Stomach (tissue), 9 donors: ENCODE results near the gene TESK1. TPM values are rescaled to one million over a fixed set of nuclear protein-coding genes. Genes with fewer than 3 reads are reported as not detected.

Source experiments
- DNase-seq, 2 donors: peaks; one replicate each; pipeline versions ENCODE4 v3.0.0 to v3.0.0-alpha.2; 2013 to 2019
- H3K27ac ChIP-seq, 5 donors: fragments of 200-600 bp in 4 of 5; sonication (generic) in 4 of 5; one replicate each; pipeline ENCODE4 v1.5.1; 2013 to 2019; ENCODE audit warnings: mild to moderate bottlenecking in 1 of 5, moderate library complexity in 1 of 5
- H3K27me3 ChIP-seq, 3 donors: fragments of 200-600 bp; sonication (generic); one replicate each; pipeline ENCODE4 v1.5.1; 2017 to 2019; ENCODE audit warnings: mixed run types in 1 of 3
- H3K36me3 ChIP-seq, 4 donors: fragments of 200-600 bp; sonication (generic); 1 replicate in 3 of 4; 2 replicates in 1 of 4; pipeline ENCODE4 v1.5.1; 2016 to 2019
- H3K4me1 ChIP-seq, 4 donors: fragments of 200-600 bp; sonication (generic); one replicate each; pipeline ENCODE4 v1.5.1; 2016 to 2019
- H3K4me3 ChIP-seq, 4 donors: fragments of 200-600 bp; sonication (generic) in 3 of 4; one replicate each; pipeline ENCODE4 v1.5.1; 2016 to 2019; ENCODE audit warnings: mild to moderate bottlenecking in 1 of 4
- H3K9me3 ChIP-seq, 4 donors: fragments of 200-600 bp; sonication (generic); one replicate each; pipeline ENCODE4 v1.5.1; 2016 to 2019
- EP300 ChIP-seq: sonication (generic); formaldehyde crosslinking; IDR thresholded peaks from one replicate; pipeline ENCODE4 v1.6.1; 2017; ENCODE audit warnings: antibody characterized with exemption
- POLR2A ChIP-seq, 4 donors: fragments of 450-650 bp; IDR thresholded peaks; one replicate each; pipeline ENCODE4 v1.6.1; 2016; ENCODE audit warnings: antibody characterized with exemption in 4 of 4, control low read depth in 2 of 4, mild to moderate bottlenecking in 1 of 4, moderate library complexity in 1 of 4
- POLR2AphosphoS5 ChIP-seq, 3 donors: sonication (generic); formaldehyde crosslinking; IDR thresholded peaks; one replicate each; pipeline ENCODE4 v1.6.1; 2016; ENCODE audit warnings: antibody characterized with exemption in 3 of 3
- WGBS, 5 donors: extraction: QIAGEN DNeasy Blood & Tissue Kit in 3 of 5; methylation state at CpG; one replicate each; pipeline versions ENCODE4 v1.1.5 to v1.1.7; 2013 to 2018; 5-methylcytosine and 5-hydroxymethylcytosine counted together
- intact Hi-C: fragments of 100-400 bp; cut with DNase I; formaldehyde crosslinking; loops from one replicate; pipeline ENCODE4 v1.15.1; 2023; ENCODE audit warnings: low total_unique reads
- polyA plus RNA-seq, 3 donors: library from polyadenylated mRNA; stranded (reverse); fragments of 200-250 nt; gene quantifications; one replicate each; pipeline ENCODE4 v1.2.3, GENCODE V29; 2013
- total RNA-seq, 5 donors: library from RNA; depleted of rRNA; stranded (reverse); fragments of >200 nt; gene quantifications; one replicate each; pipeline versions ENCODE4 v1.1.0 to v1.2.3, GENCODE V29; 2014 to 2016
- TF ChIP-seq, protein P1 (sequence below), 7 experiments: fragments of 450-650 bp in 4 of 7; fragments of 200-600 bp in 3 of 7; sonication (generic) in 3 of 7; IDR thresholded peaks; one replicate each; pipeline ENCODE4 v1.5.1; 2016 to 2019; ENCODE audit warnings: antibody characterized with exemption in 7 of 7, control low read depth in 2 of 7, mild to moderate bottlenecking in 1 of 7
- donor health status: healthy with polysubstance abuse.
- donor health status: Bipolar disorder and iron deficiency.
- donor health status: healthy.

TESK1 gene
- total and polyA plus RNA-seq, 8 donors, result 11.9 to 56.8 (median 31.1) TPM

- no peaks in the 10 kb centered on the region for H3K27me3 ChIP-seq
- intact Hi-C loops, result no loop called here
- 77 to 89% (median 87%) methylated on average over 12 to 14 of the region's 14 CpGs for WGBS, 5 donors
- no peaks in the 10 kb centered on the region for H3K36me3 ChIP-seq
- DNase-seq, result no peak
- no peak for TF ChIP-seq POLR2A (IDR thresholded peaks at IDR 0.05)
- TF ChIP-seq POLR2AphosphoS5 (IDR thresholded peaks at IDR 0.05), result no peak
- TF ChIP-seq, protein P1, sequence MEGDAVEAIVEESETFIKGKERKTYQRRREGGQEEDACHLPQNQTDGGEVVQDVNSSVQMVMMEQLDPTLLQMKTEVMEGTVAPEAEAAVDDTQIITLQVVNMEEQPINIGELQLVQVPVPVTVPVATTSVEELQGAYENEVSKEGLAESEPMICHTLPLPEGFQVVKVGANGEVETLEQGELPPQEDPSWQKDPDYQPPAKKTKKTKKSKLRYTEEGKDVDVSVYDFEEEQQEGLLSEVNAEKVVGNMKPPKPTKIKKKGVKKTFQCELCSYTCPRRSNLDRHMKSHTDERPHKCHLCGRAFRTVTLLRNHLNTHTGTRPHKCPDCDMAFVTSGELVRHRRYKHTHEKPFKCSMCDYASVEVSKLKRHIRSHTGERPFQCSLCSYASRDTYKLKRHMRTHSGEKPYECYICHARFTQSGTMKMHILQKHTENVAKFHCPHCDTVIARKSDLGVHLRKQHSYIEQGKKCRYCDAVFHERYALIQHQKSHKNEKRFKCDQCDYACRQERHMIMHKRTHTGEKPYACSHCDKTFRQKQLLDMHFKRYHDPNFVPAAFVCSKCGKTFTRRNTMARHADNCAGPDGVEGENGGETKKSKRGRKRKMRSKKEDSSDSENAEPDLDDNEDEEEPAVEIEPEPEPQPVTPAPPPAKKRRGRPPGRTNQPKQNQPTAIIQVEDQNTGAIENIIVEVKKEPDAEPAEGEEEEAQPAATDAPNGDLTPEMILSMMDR (IDR thresholded peaks at IDR 0.05), result no peak
- TF ChIP-seq EP300, result no peak
- no peak overlapping the region for H3K27ac ChIP-seq
- H3K4me1 ChIP-seq, result peaks cover 18 to 31% (median 28%) of the 10 kb centered on the region in 4 donors
- H3K4me3 ChIP-seq, result no peak overlapping the region
- H3K9me3 ChIP-seq, result no peaks in the 10 kb centered on the region
Measured at GRCh38 chr9:35599763-35600604, 5.1 kb upstream of the TESK1 start.

- WGBS, 5 donors, result 2 to 8% (median 5%) methylated on average over 18 of the region's 18 CpGs
- no peaks in the 10 kb centered on the region for H3K27me3 ChIP-seq
- TF ChIP-seq EP300 (no peak), POLR2AphosphoS5 (IDR thresholded peaks at IDR 0.05) (peak in 1 of 3 donors; percentile 81)
- intact Hi-C loops, result no loop called here
- no peaks in the 10 kb centered on the region for H3K9me3 ChIP-seq
- peak overlapping the region; percentile 76 to 96 (median 93) for H3K4me3 ChIP-seq
- H3K36me3 ChIP-seq, result peaks cover 11 to 19% (median 16%) of the 10 kb centered on the region in 4 donors
- peaks cover 30 to 48% (median 45%) of the 10 kb centered on the region in 4 donors for H3K4me1 ChIP-seq
- peak overlapping the region; percentile 81 to 97 (median 97) for H3K27ac ChIP-seq
- peak; percentile 56 to 79 for DNase-seq
Measured at GRCh38 chr9:35603506-35603985, 1.5 kb upstream of the TESK1 start.

- TF ChIP-seq POLR2A (IDR thresholded peaks at IDR 0.05) (peak in 1 of 4 donors; percentile 35), EP300 (no peak), POLR2AphosphoS5 (IDR thresholded peaks at IDR 0.05) (peak; percentile 87 to 96 (median 91))
- TF ChIP-seq, protein P1 (IDR thresholded peaks at IDR 0.05), result peak in 6 of 7 experiments; percentile 82 to 100 (median 94)
- H3K27me3 ChIP-seq, result no peaks in the 10 kb centered on the region
- H3K36me3 ChIP-seq, result peaks cover 17 to 24% (median 21%) of the 10 kb centered on the region in 4 donors
- intact Hi-C loops, result no loop called here
- H3K27ac ChIP-seq, result peak overlapping the region; percentile 85 to 97 (median 97)
- WGBS, 5 donors, result 0 to 1% (median 0%) methylated on average over 16 to 41 of the region's 41 CpGs
- peaks cover 25 to 43% (median 40%) of the 10 kb centered on the region in 4 donors for H3K4me1 ChIP-seq
- H3K9me3 ChIP-seq, result no peaks in the 10 kb centered on the region
- H3K4me3 ChIP-seq, result peak overlapping the region; percentile 76 to 96 (median 93)
- peak; percentile 100 for DNase-seq
Measured at GRCh38 chr9:35603986-35604577, 980 bp upstream of the TESK1 start.

DNA sequence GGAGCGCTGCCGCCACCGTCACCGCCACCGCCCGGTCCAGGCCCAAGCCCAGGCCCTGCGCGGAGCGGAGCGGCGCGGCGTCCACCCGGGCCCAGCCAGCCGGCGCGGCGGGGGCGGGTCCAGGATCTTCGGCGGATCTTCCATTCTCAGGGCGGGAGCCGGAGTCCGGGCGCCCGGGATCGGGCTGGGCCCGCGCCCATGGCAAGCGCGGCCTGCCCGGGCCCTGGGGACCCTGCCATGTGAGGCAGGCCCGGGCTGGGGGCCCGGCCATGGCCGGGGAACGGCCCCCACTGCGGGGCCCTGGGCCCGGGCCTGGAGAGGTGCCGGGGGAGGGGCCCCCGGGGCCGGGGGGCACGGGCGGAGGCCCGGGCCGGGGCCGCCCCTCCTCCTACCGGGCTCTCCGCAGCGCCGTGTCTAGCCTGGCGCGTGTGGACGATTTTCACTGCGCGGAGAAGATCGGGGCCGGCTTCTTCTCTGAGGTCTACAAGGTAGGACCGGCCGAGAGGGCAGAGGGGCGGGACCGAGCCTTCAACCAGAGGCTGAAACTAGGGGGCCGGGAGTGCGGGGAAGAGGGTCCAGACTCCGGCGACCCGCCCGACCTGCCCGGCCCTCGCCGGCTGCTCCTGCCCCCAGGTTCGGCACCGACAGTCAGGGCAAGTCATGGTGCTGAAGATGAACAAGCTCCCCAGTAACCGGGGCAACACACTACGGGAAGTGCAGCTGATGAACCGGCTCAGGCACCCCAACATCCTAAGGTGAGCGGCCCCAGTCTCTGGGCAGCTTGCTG lies 482 bp downstream of the TESK1 start:
- intact Hi-C loops, result no loop called here
- DNase-seq, result peak in 1 of 2 donors; percentile 64
- H3K36me3 ChIP-seq, result peaks cover 26 to 39% (median 34%) of the 10 kb centered on the region in 4 donors
- 0 to 2% (median 1%) methylated on average over 13 to 76 of the region's 76 CpGs for WGBS, 5 donors
- H3K9me3 ChIP-seq, result no peaks in the 10 kb centered on the region
- H3K4me1 ChIP-seq, result peaks cover 21 to 36% (median 35%) of the 10 kb centered on the region in 4 donors
- peak overlapping the region; percentile 90 to 97 (median 97) for H3K27ac ChIP-seq
- TF ChIP-seq, protein P1 (IDR thresholded peaks at IDR 0.05), result no peak
- TF ChIP-seq EP300 (no peak), POLR2AphosphoS5 (IDR thresholded peaks at IDR 0.05) (no peak), POLR2A (IDR thresholded peaks at IDR 0.05) (no peak)
- H3K27me3 ChIP-seq, result no peaks in the 10 kb centered on the region
- H3K4me3 ChIP-seq, result peak overlapping the region; percentile 76 to 96 (median 93)
